SK-N-SH (cell line): ENCODE measurements around the gene PTPRG. TPM values are rescaled to one million over a fixed set of nuclear protein-coding genes. Genes with fewer than 3 reads are reported as not detected.

ENCODE experiments used
- CTCF ChIA-PET: fragments of 300-600, 350-600 bp; formaldehyde crosslinking; extraction: SDS; loops from one replicate; lab custom pipeline; 2021; lab: Yijun Ruan, JAX
- POLR2A ChIA-PET: fragments of 350-600 bp; sonication (Branson Sonifier 250); formaldehyde crosslinking; extraction: SDS; loops from one replicate; lab custom pipeline; 2020; ENCODE audit warnings: antibody characterized with exemption, inconsistent platforms; lab: Yijun Ruan, JAX
- DNase-seq: peaks from one replicate; pipeline ENCODE4 v3.0.0; 2012
- H2AFZ ChIP-seq: fragments of 200-600 bp; sonication (generic); 2 replicates; pipeline ENCODE4 v1.8.1; 2016; ENCODE audit warnings: antibody characterized with exemption, mild to moderate bottlenecking, low read depth
- H3F3A ChIP-seq: fragments of 200-600 bp; sonication (generic); replicated peaks from 2 replicates; pipeline ENCODE3; 2016; ENCODE audit warnings: antibody characterized with exemption, mild to moderate bottlenecking; ENCODE audit not compliant: insufficient read depth
- H3K27ac ChIP-seq, 2 experiments: fragments of 200-500 bp in 1 of 2; fragments of 200-600 bp in 1 of 2; sonication (Bioruptor generic) in 1 of 2; sonication (generic), shearing (Covaris generic) in 1 of 2; 2 replicates each; pipeline versions ENCODE4 v1.5.1 to v1.6.1; 2014 to 2016; ENCODE audit warnings: low read depth in 2 of 2, inconsistent platforms in 1 of 2, low read length in 1 of 2, mild to moderate bottlenecking in 1 of 2, mixed read lengths in 1 of 2
- H3K27me3 ChIP-seq: fragments of 200-600 bp; sonication (generic), shearing (Covaris generic); 2 replicates; pipeline ENCODE4 v1.6.1; 2016; ENCODE audit warnings: mixed run types; ENCODE audit not compliant: insufficient read depth
- H3K36me3 ChIP-seq, 2 experiments: fragments of 200-500 bp in 1 of 2; fragments of 200-600 bp in 1 of 2; sonication (Bioruptor generic) in 1 of 2; sonication (generic) in 1 of 2; replicated peaks in 1 of 2; 2 replicates each; pipeline versions ENCODE3 to v1.5.1; 2014 to 2016; ENCODE audit warnings: low read length in 1 of 2, mild to moderate bottlenecking in 1 of 2; ENCODE audit not compliant: insufficient read depth in 2 of 2, control insufficient read depth in 1 of 2
- H3K4me1 ChIP-seq, 2 experiments: fragments of 200-500 bp in 1 of 2; fragments of 200-600 bp in 1 of 2; sonication (Bioruptor generic) in 1 of 2; sonication (generic), shearing (Covaris generic) in 1 of 2; 2 replicates each; pipeline versions ENCODE4 v1.5.1 to v1.6.1; 2014 to 2016; ENCODE audit warnings: low read depth in 1 of 2, low read length in 1 of 2, mixed run types in 1 of 2; ENCODE audit not compliant: insufficient read depth in 2 of 2, control insufficient read depth in 1 of 2
- H3K4me2 ChIP-seq: fragments of 200-600 bp; sonication (generic), shearing (Covaris generic); 2 replicates; pipeline ENCODE4 v1.6.1; 2017; ENCODE audit warnings: mixed run types
- H3K4me3 ChIP-seq, 2 experiments: fragments of 200-500 bp in 1 of 2; fragments of 200-600 bp in 1 of 2; sonication (Bioruptor generic) in 1 of 2; sonication (generic), shearing (Covaris generic) in 1 of 2; 2 replicates each; pipeline versions ENCODE4 v1.5.1 to v1.8.1; 2014 to 2016; ENCODE audit warnings: low read depth in 2 of 2, inconsistent platforms in 1 of 2, low read length in 1 of 2, mild to moderate bottlenecking in 1 of 2, mixed read lengths in 1 of 2, moderate library complexity in 1 of 2
- H3K79me2 ChIP-seq: fragments of 200-600 bp; sonication (generic); 2 replicates; pipeline ENCODE4 v1.8.1; 2017; ENCODE audit warnings: mild to moderate bottlenecking; ENCODE audit not compliant: insufficient read depth
- H3K9ac ChIP-seq: fragments of 200-600 bp; sonication (generic); 2 replicates; pipeline ENCODE4 v1.6.1; 2017; ENCODE audit warnings: mixed run types
- H3K9me2 ChIP-seq: fragments of 200-600 bp; sonication (generic); 2 replicates; pipeline ENCODE4 v1.6.1; 2017; ENCODE audit warnings: mixed run types
- H3K9me3 ChIP-seq: fragments of 200-600 bp; sonication (generic); 2 replicates; pipeline ENCODE4 v1.6.1; 2017; ENCODE audit warnings: mixed run types, mild to moderate bottlenecking, moderate library complexity
- H4K20me1 ChIP-seq: fragments of 200-600 bp; sonication (generic); 2 replicates; pipeline ENCODE4 v1.6.1; 2017; ENCODE audit warnings: mild to moderate bottlenecking, mixed run types; ENCODE audit not compliant: insufficient read depth
- EP300 ChIP-seq, 2 experiments: IDR thresholded peaks; 2 replicates each; pipeline versions ENCODE4 v1.4.0 to v1.6.1; 2012; ENCODE audit warnings: borderline replicate concordance in 1 of 2, low read depth in 1 of 2, low read length in 1 of 2
- FOXJ3 ChIP-seq: sonication (generic); formaldehyde crosslinking; IDR thresholded peaks from 2 replicates; pipeline ENCODE4 v1.5.1; 2020; ENCODE audit warnings: mild to moderate bottlenecking, missing genetic modification reagents
- FOXM1 ChIP-seq: IDR thresholded peaks from 2 replicates; pipeline ENCODE4 v1.4.0; 2012; ENCODE audit warnings: low read depth, mild to moderate bottlenecking
- REST ChIP-seq: IDR thresholded peaks from 2 replicates; pipeline ENCODE4 v1.6.1; 2012; ENCODE audit warnings: mild to moderate bottlenecking, low read depth, low read length, moderate library complexity
- RFX5 ChIP-seq: IDR thresholded peaks from 2 replicates; pipeline ENCODE4 v1.6.1; 2012; ENCODE audit warnings: mild to moderate bottlenecking, improper control_type of control experiment, low read length
- RXRA ChIP-seq: IDR thresholded peaks from 2 replicates; pipeline ENCODE4 v1.4.0; 2012; ENCODE audit warnings: low read depth, mild to moderate bottlenecking, borderline replicate concordance
- SIN3A ChIP-seq: IDR thresholded peaks from 2 replicates; pipeline ENCODE4 v1.6.1; 2012; ENCODE audit warnings: low read depth, mild to moderate bottlenecking, low read length, moderate library complexity, borderline replicate concordance
- WGBS: methylation state at CpG from one replicate; pipeline ENCODE4 v1.1.6; 2017; ENCODE audit warnings: low lambda C conversion rate; 5-methylcytosine and 5-hydroxymethylcytosine counted together
- polyA plus RNA-seq, 3 experiments: library from polyadenylated mRNA; depleted of rRNA; stranded (reverse); fragments of >200 nt; gene quantifications; 2 replicates each; pipeline ENCODE4 v1.2.3, GENCODE V29; 2012
- TF ChIP-seq, protein P1 (sequence below): IDR thresholded peaks from 2 replicates; pipeline ENCODE4 v1.4.0; 2012; ENCODE audit warnings: low read depth, borderline replicate concordance

The PTPRG gene
- polyA plus RNA-seq, 1 of the 3 experiments (the other 2 are of a cell fraction), result 14.1 TPM

DNA sequence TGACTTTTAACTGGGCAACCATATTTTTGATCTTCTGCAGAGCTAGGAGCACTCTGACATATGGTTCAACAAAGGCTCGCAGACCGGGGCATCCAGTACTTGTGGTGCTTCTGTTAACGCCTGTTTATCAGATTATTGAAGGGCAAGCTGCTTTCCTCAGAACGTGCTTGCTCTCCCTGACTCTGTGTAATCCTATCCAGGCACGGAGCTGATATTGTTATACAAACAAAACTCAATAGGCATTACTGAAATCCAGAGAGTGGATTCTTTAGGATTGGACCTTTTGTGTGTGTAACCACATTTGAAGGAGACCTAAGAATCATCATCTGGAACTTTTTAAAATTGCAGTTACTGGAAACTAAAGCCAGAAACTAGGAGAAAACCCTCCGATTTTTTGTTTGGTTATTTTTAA lies 246.5 kb downstream of the PTPRG start (continued):
- TF ChIP-seq REST (no peak), EP300 (IDR thresholded peaks at IDR 0.05; ENCODE audit: borderline replicate concordance in 1 of 2, low read depth in 1 of 2, low read length in 1 of 2) (peak in 1 of 2 experiments; percentile 61; a peak in 1 of 4 replicates)
- TF ChIP-seq, protein P1, sequence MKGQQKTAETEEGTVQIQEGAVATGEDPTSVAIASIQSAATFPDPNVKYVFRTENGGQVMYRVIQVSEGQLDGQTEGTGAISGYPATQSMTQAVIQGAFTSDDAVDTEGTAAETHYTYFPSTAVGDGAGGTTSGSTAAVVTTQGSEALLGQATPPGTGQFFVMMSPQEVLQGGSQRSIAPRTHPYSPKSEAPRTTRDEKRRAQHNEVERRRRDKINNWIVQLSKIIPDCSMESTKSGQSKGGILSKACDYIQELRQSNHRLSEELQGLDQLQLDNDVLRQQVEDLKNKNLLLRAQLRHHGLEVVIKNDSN, result no peak
- TF ChIP-seq, all 33 proteins: peak for 5

DNA sequence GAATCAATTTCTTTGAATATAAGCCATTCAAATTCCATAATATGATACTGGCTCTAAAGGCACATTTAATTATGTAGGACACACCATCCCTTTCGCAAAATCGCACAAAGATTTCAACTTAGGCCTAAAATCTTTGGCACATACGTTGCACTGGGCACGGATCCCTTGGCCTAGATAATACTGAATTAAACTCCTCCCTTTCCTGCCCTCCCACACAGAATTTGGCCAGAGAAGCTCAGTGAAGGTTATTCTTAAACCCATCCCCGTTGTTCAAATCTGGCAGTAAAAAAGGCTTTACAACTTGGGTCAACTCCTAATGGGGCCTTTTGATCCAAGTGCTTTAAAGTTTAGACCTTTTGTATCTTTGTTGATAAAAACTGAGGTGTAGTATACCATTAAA lies 247.2 kb downstream of the PTPRG start:
- CTCF ChIA-PET, result interaction anchor here (1.2 to 1.7 kb wide), 2 partner anchors 244 to 381 kb away, joined by 4 read pairs; no protein-coding TSS in a partner anchor
- no peak for TF ChIP-seq RFX5
- TF ChIP-seq, protein P1, result no peak
- no peak for TF ChIP-seq FOXM1
- TF ChIP-seq FOXJ3 (CRISPR knock-in tag), result no peak
- TF ChIP-seq RXRA, result no peak
- no peak for TF ChIP-seq SIN3A
- TF ChIP-seq, all 33 proteins: peak for 0
- H4K20me1 ChIP-seq, result peaks cover 5% of the 10 kb centered on the region; the same call in 1 of the 2 replicates

More for the DNA sequence above, 247.2 kb downstream of the PTPRG start:
- H3K27me3 ChIP-seq, result no peaks in the 10 kb centered on the region
- no peak overlapping the region for H3K27ac ChIP-seq
- no peak overlapping the region for H3K9ac ChIP-seq
- H2AFZ ChIP-seq, result no peak overlapping the region
- no peaks in the 10 kb centered on the region for H3K9me3 ChIP-seq
- 87% methylated on average over 5 of the region's 5 CpGs for WGBS
- POLR2A ChIA-PET, result no interaction called here
- no peaks in the 10 kb centered on the region for H3F3A ChIP-seq
- H3K79me2 ChIP-seq, result peaks cover 5% of the 10 kb centered on the region; the same call in 1 of the 2 replicates
- H3K9me2 ChIP-seq, result no peaks in the 10 kb centered on the region
- no peak overlapping the region for H3K4me2 ChIP-seq
- H3K4me3 ChIP-seq, result no peak overlapping the region
- H3K36me3 ChIP-seq, result no peaks in the 10 kb centered on the region
- DNase-seq, result no peak
- H3K4me1 ChIP-seq, result peaks cover 0 to 21% of the 10 kb centered on the region in 2 experiments; a peak in 2 of 4 replicates
